ENCODE results near the gene PISD.
A peak's percentile ranks its signal among the peaks of the same experiment; 100 is the strongest.

Gene PISD

DNA sequence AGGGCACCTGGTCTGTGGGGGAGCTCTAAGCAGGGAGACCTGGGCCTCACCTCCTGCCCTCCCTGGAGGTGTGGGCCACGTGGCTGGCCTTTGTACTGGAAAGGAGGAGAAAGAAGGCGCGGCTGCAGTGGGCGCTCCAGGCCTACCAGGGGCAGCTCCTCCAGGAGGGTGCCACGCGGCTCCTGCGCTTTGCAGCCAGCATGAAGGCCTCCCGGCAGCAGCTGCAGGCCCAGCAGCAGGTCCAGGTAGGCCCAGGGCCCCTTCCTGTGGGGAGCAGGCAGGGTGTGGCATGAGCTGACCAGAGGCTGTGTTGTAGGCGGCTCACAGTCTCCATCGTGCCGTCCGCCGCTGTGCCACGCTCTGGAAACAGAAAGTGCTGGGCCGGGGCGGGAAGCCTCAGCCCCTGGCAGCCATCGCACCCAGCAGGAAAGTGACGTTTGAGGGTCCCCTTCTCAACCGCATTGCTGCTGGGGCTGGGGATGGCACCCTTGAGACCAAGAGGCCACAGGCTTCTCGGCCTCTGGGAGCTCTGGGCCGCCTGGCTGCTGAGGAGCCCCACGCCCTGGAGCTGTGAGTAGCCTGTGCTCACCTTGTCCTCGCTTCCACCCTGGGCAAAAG, 48.6 kb downstream of the PISD start:
- no peak overlapping the region for H3K4me3 ChIP-seq (replicated peaks; ENCODE audit: low read depth, low read length)
- TF ChIP-seq, protein P1, sequence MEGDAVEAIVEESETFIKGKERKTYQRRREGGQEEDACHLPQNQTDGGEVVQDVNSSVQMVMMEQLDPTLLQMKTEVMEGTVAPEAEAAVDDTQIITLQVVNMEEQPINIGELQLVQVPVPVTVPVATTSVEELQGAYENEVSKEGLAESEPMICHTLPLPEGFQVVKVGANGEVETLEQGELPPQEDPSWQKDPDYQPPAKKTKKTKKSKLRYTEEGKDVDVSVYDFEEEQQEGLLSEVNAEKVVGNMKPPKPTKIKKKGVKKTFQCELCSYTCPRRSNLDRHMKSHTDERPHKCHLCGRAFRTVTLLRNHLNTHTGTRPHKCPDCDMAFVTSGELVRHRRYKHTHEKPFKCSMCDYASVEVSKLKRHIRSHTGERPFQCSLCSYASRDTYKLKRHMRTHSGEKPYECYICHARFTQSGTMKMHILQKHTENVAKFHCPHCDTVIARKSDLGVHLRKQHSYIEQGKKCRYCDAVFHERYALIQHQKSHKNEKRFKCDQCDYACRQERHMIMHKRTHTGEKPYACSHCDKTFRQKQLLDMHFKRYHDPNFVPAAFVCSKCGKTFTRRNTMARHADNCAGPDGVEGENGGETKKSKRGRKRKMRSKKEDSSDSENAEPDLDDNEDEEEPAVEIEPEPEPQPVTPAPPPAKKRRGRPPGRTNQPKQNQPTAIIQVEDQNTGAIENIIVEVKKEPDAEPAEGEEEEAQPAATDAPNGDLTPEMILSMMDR (IDR thresholded peaks at IDR 0.05; ENCODE audit: low read length, missing control alignments): no peak
- no peak for DNase-seq (ENCODE audit: low read depth)

DNA sequence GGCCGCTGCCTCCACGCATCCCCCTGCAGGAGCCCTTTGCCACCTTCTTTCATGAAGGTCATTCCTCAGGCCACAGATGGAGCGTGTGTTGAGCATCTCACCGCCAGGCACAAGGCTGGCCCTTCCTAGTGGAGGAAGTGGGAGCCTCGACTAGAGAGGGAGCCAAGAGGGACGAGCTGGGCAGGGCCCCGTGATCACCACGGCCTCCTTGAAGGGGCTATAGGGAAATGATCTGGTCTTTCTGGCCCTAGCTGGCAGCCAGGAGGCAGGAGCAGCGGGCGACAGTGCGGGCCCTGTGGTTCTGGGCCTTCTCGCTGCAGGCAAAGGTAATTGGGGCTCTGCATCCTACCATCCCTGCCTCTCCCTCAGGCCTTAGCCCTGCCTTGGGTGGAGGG, 49.1 kb downstream of the PISD start:
- TF ChIP-seq, protein P1 (IDR thresholded peaks at IDR 0.05; ENCODE audit: low read length, missing control alignments): no peak
- no peak for DNase-seq (ENCODE audit: low read depth)
- no peak overlapping the region for H3K4me3 ChIP-seq (replicated peaks; ENCODE audit: low read depth, low read length)

DNA sequence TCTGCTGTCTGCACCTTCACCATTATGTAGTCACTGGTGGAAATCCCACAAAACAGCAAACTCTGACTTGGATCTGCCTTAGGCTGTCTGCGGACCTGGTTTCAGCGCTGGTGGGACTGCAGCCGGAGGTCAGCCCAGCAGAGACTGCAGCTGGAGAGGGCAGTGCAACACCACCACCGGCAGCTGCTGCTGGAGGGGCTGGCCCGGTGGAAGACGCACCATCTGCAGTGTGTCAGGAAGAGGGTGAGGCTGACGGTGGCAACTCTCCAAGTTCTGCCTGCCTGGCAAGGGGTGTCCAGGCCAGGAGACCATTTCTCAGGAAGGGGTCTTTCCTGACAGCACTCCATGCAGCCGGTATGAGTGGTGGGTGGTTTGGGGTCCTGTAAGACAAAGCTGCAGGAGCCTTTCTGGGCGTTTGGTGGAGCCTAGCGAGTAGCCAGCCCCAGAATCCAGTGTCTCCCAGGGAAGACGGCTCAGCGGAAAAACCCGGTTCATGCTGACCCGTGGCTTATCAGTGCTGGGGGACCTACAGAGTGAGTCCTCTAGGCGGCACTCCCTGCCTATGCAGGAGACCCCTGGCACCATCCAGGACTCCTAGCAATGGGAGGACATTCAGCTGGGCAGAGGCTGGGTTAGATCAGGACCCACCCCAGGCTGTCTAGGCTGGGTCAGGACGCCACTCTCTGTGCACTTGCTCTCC, 50.8 kb downstream of the PISD start:
- H3K4me3 ChIP-seq (replicated peaks; ENCODE audit: low read depth, low read length): no peak overlapping the region
- DNase-seq (ENCODE audit: low read depth): peak; percentile 60
- TF ChIP-seq, protein P1 (IDR thresholded peaks at IDR 0.05; ENCODE audit: low read length, missing control alignments): no peak

DNA sequence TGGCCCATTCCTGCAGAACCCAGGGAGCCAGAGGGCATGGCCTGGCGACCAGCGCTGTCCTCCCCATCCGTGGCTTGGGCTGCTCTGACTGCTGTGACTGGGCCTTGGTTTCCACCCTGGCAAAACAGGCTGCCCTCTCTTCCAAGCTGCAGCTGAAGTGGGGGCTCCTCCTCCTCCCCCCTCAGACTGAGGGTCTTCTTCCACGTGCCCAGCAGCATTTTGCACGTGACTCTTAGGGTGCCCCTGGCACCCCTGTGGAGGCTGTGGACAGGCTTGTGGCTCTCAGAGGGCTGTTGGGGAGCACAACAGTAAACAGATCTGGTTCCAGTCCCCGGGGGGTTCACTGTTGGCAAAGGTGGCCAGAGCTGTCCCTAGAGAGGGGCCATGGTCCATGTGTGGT, 51.4 kb downstream of the PISD start:
- no peak overlapping the region for H3K4me3 ChIP-seq (replicated peaks; ENCODE audit: low read depth, low read length)
- no peak for DNase-seq (ENCODE audit: low read depth)

DNA sequence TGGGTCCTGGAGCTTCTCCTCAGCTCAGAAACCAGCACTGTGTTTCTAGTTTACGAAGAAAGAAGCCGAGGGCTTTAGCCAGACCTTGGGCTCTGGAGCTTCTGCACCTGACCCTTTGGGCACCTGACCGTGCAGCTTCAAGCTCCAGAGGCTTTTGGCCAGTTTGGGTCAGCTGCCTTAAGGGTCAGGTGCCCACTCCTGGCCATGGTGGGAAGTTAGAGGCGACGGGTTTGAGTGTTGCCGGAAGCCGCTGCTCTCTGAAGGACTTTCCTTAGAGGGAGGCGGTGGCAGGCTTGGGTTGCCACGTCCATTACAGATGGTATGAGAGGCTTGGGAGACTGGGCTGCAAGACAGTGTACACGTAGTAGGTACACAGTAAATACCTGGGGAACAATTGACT, 52.3 kb downstream of the PISD start:
- no peak overlapping the region for H3K4me3 ChIP-seq (replicated peaks; ENCODE audit: low read depth, low read length)
- TF ChIP-seq, protein P1 (IDR thresholded peaks at IDR 0.05; ENCODE audit: low read length, missing control alignments): no peak
- DNase-seq (ENCODE audit: low read depth): no peak

More for the DNA sequence above, 51.4 kb downstream of the PISD start:
- TF ChIP-seq, protein P1 (IDR thresholded peaks at IDR 0.05; ENCODE audit: low read length, missing control alignments): no peak

DNA sequence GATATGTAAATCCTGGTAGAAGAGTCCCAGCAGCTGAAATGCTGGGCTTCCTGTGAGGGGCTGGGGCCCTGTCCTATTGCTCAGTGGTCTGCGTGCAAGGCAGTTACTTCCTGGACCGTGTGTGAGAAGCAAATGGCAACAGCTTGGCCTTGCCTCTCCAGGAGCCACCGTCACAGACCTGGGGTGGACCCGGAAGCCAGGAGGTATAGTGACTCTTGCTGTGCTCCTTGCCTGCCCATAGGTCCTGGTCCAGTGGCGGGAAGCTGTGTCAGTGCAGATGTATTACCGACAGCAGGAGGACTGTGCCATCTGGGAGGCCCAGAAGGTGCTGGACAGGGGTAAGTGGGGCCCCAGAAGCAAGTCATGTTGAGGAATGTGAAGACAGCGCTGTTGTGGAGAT, 54.3 kb downstream of the PISD start:
- TF ChIP-seq, protein P1 (IDR thresholded peaks at IDR 0.05; ENCODE audit: low read length, missing control alignments): no peak
- DNase-seq (ENCODE audit: low read depth): no peak
- H3K4me3 ChIP-seq (replicated peaks; ENCODE audit: low read depth, low read length): no peak overlapping the region

Data from fibroblast of pulmonary artery (primary cell).